Transverse colon (tissue), 4 donors: ENCODE data around the gene HBEGF. TPM values are rescaled to one million over a fixed set of nuclear protein-coding genes. Genes with fewer than 3 reads are reported as not detected.

Source experiments
- DNase-seq: peaks from one replicate; pipeline ENCODE4 v3.0.0-alpha.2; 2019
- H3K27ac ChIP-seq, 4 donors: fragments of 200-600 bp; sonication (generic); 2 replicates each; pipeline ENCODE4 v1.5.1; 2016 to 2018; ENCODE audit warnings: inconsistent platforms in 4 of 4
- H3K27me3 ChIP-seq: fragments of 200-600 bp; sonication (generic); 2 replicates; pipeline ENCODE4 v1.5.1; 2017; ENCODE audit warnings: inconsistent platforms
- H3K36me3 ChIP-seq, 4 donors: fragments of 200-600 bp; sonication (generic); 2 replicates each; pipeline ENCODE4 v1.5.1; 2017 to 2019; ENCODE audit warnings: inconsistent platforms in 4 of 4
- H3K4me1 ChIP-seq, 4 donors: fragments of 200-600 bp; sonication (generic); 2 replicates each; pipeline ENCODE4 v1.5.1; 2017 to 2020; ENCODE audit warnings: inconsistent platforms in 4 of 4
- H3K4me3 ChIP-seq, 4 donors: fragments of 200-600 bp; sonication (generic); 1 replicate in 1 of 4; 2 replicates in 3 of 4; pipeline versions ENCODE4 v1.5.1 to v1.6.1; 2017 to 2019; ENCODE audit warnings: inconsistent platforms in 4 of 4
- H3K9me3 ChIP-seq, 2 donors: fragments of 200-600 bp; sonication (generic); 2 replicates each; pipeline ENCODE4 v1.5.1; 2017 to 2019; ENCODE audit warnings: inconsistent platforms in 2 of 2
- CTCF ChIP-seq, 5 experiments: fragments of 200-600 bp in 3 of 5; fragments of 450-650 bp in 2 of 5; sonication (generic) in 3 of 5; IDR thresholded peaks; 1 replicate in 2 of 5; 2 replicates in 3 of 5; pipeline ENCODE4 v1.5.1; 2016 to 2017; ENCODE audit warnings: antibody characterized with exemption in 5 of 5, inconsistent platforms in 3 of 5, mild to moderate bottlenecking in 2 of 5, moderate library complexity in 1 of 5
- EP300 ChIP-seq: sonication (generic); formaldehyde crosslinking; IDR thresholded peaks from one replicate; pipeline ENCODE4 v1.6.1; 2017; ENCODE audit warnings: antibody characterized with exemption, low read depth
- POLR2A ChIP-seq: fragments of 450-650 bp; IDR thresholded peaks from one replicate; pipeline ENCODE4 v1.6.1; 2016; ENCODE audit warnings: antibody characterized with exemption, mild to moderate bottlenecking, moderate library complexity
- POLR2AphosphoS5 ChIP-seq, 3 donors: sonication (generic); formaldehyde crosslinking; IDR thresholded peaks; one replicate each; pipeline ENCODE4 v1.6.1; 2016; ENCODE audit warnings: antibody characterized with exemption in 3 of 3
- WGBS, 2 donors: methylation state at CpG; one replicate each; pipeline ENCODE4 v1.1.5; 2018; ENCODE audit warnings: low coverage in 1 of 2; 5-methylcytosine and 5-hydroxymethylcytosine counted together
- in situ Hi-C, 4 donors: fragments of 200-750 bp; cut with MboI; loops; one replicate each; pipeline versions ENCODE4 v1.15.0 to v1.15.1; 2017; ENCODE audit warnings: low sequenced_read_pairs in 3 of 4, low pct_ligation_motif_present in 1 of 4, low pct_unique_long_range_greater_than_20kb in 1 of 4
- intact Hi-C: fragments of 100-400 bp; cut with DNase I; formaldehyde crosslinking; loops from one replicate; pipeline ENCODE4 v1.15.1; 2023; ENCODE audit warnings: low total_unique reads
- total RNA-seq, 4 donors: library from RNA; depleted of rRNA; stranded (reverse); fragments of >200 nt; gene quantifications; one replicate each; pipeline ENCODE4 v1.1.0, GENCODE V29; 2016

Gene HBEGF
- total RNA-seq, 4 donors from 2014 or later: 10.5 to 40.0 (median 35.6) TPM

- Histone ChIP-seq H3K36me3 (no peaks in the 10 kb centered on the region), H3K27ac (no peak overlapping the region), H3K9me3 (no peaks in the 10 kb centered on the region), H3K4me3 (peak overlapping the region in 1 of 4 donors; percentile 32), H3K27me3 (no peaks in the 10 kb centered on the region), H3K4me1 (peaks cover 0 to 11% (median 4%) of the 10 kb centered on the region in 4 donors)
- no peak for TF ChIP-seq POLR2A
- TF ChIP-seq CTCF (IDR thresholded peaks at IDR 0.05): no peak
- TF ChIP-seq EP300: no peak
- no peak for TF ChIP-seq POLR2AphosphoS5 (IDR thresholded peaks at IDR 0.05)
- intact Hi-C loops: no loop called here
- 67 to 68% methylated on average over 3 to 20 of the region's 20 CpGs for WGBS, 2 donors
- in situ Hi-C loops: no loop called here
- no peak for DNase-seq
Observed at GRCh38 chr5:140363631-140364471, 17.4 kb upstream of the HBEGF start.

- peak; percentile 89 for DNase-seq
- in situ Hi-C loops (no loop called here), intact Hi-C loops (no loop called here)
- H3K27ac ChIP-seq: no peak overlapping the region
- no peaks in the 10 kb centered on the region for H3K27me3 ChIP-seq
- 10 to 92% methylated on average over 2 to 29 of the region's 29 CpGs for WGBS, 2 donors
- peak overlapping the region in 1 of 4 donors; percentile 32 for H3K4me3 ChIP-seq
- peaks cover 0 to 14% (median 4%) of the 10 kb centered on the region in 4 donors for H3K4me1 ChIP-seq
- no peaks in the 10 kb centered on the region for H3K36me3 ChIP-seq
- TF ChIP-seq POLR2A: no peak
- no peak for TF ChIP-seq EP300
- peak; percentile 89 to 97 (median 93) for TF ChIP-seq CTCF (IDR thresholded peaks at IDR 0.05)
- no peak for TF ChIP-seq POLR2AphosphoS5 (IDR thresholded peaks at IDR 0.05)
- no peaks in the 10 kb centered on the region for H3K9me3 ChIP-seq
Observed at GRCh38 chr5:140362875-140363630, 16.6 kb upstream of the HBEGF start.

GRCh38 chr5:140362311-140362710 lies 15.9 kb upstream of the HBEGF start:
- Histone ChIP-seq H3K9me3 (no peaks in the 10 kb centered on the region), H3K4me1 (peaks cover 0 to 21% (median 8%) of the 10 kb centered on the region in 4 donors), H3K36me3 (no peaks in the 10 kb centered on the region), H3K4me3 (no peak overlapping the region), H3K27ac (no peak overlapping the region), H3K27me3 (no peaks in the 10 kb centered on the region)
- in situ Hi-C loops (no loop called here), intact Hi-C loops (no loop called here)
- WGBS, 2 donors: 42% methylated on average over 1 of the region's 8 CpGs; no CpG with 5 or more reads in 1 of the 2 donors
- DNase-seq: no peak
- TF ChIP-seq EP300: no peak
- no peak for TF ChIP-seq POLR2A
- no peak for TF ChIP-seq CTCF (IDR thresholded peaks at IDR 0.05)
- TF ChIP-seq POLR2AphosphoS5 (IDR thresholded peaks at IDR 0.05): no peak

GRCh38 chr5:140361901-140362300 lies 15.5 kb upstream of the HBEGF start:
- H3K9me3 ChIP-seq: no peaks in the 10 kb centered on the region
- intact Hi-C loops: no loop called here
- H3K36me3 ChIP-seq: no peaks in the 10 kb centered on the region
- H3K27me3 ChIP-seq: no peaks in the 10 kb centered on the region
- no peak overlapping the region for H3K4me3 ChIP-seq
- DNase-seq: no peak
- TF ChIP-seq POLR2AphosphoS5 (IDR thresholded peaks at IDR 0.05) (no peak), CTCF (IDR thresholded peaks at IDR 0.05) (no peak), POLR2A (no peak), EP300 (no peak)
- in situ Hi-C loops: no loop called here
- peaks cover 0 to 23% (median 8%) of the 10 kb centered on the region in 4 donors for H3K4me1 ChIP-seq
- 90% methylated on average over 2 of the region's 2 CpGs; no CpG with 5 or more reads in 1 of the 2 donors for WGBS, 2 donors
- no peak overlapping the region for H3K27ac ChIP-seq
